Measurements from ENCODE around the gene MUC5B. TPM values are rescaled to one million over a fixed set of nuclear protein-coding genes. Genes with fewer than 3 reads are reported as not detected.

Gene MUC5B
- total and polyA plus RNA-seq, 2 donors (not counting 3 experiments of a cell fraction or from before 2014, with no cell fraction given), result not detected

- CTCF ChIA-PET, result no interaction called here
- BruUV-seq (replicated peaks), result no TSS peak
- Histone ChIP-seq H3K4me1 (ENCODE audit: control insufficient read depth, extremely low read depth, insufficient read depth, low read length) (peaks cover 6% of the 10 kb centered on the region), H3K27ac (ENCODE audit: insufficient read depth, low read depth, low read length) (no peak overlapping the region), H4K20me1 (replicated peaks; ENCODE audit: control insufficient read depth, extremely low read depth, insufficient read depth, low read length) (no peaks in the 10 kb centered on the region), H3K9ac (replicated peaks; ENCODE audit: extremely low read depth, insufficient read depth, low read length) (no peak overlapping the region), H3K36me3 (ENCODE audit: control insufficient read depth in 2 of 2, extremely low read depth in 1 of 2, insufficient read depth in 2 of 2, low read length in 2 of 2) (peaks cover 3 to 44% of the 10 kb centered on the region in 2 experiments), H3K4me3 (replicated peaks in 1 of 3; ENCODE audit: insufficient read depth in 1 of 3, low read depth in 1 of 3, low read length in 3 of 3) (no peak overlapping the region), H3K9me1 (replicated peaks; ENCODE audit: control insufficient read depth, extremely low read depth, insufficient read depth, low read length) (no peaks in the 10 kb centered on the region), H3K79me2 (ENCODE audit: control insufficient read depth, insufficient read depth, low read length) (no peaks in the 10 kb centered on the region), H3K27me3 (ENCODE audit: control insufficient read depth in 2 of 2, insufficient read depth in 2 of 2, low read length in 2 of 2) (no peaks in the 10 kb centered on the region), H2AFZ (ENCODE audit: low read depth, low read length) (no peak overlapping the region), H3K4me2 (ENCODE audit: insufficient read depth, low read length) (no peak overlapping the region), H3K9me3 (replicated peaks; ENCODE audit: control insufficient read depth, insufficient read depth, low read length) (no peaks in the 10 kb centered on the region)
- POLR2A ChIA-PET, result no interaction called here
- dilution Hi-C loops (cut with MboI; ENCODE audit: extremely low pct_ligation_motif_present, low sequenced_read_pairs), result no loop called here
- intact Hi-C loops (cut with micrococcal nuclease), result no loop called here
- DNase-seq (ENCODE audit: low read depth, low spot score), result no peak
- TF ChIP-seq MYC (IDR thresholded peaks at IDR 0.05; ENCODE audit: low read depth, low read length) (no peak), FOS (IDR thresholded peaks at IDR 0.05; ENCODE audit: borderline replicate concordance, insufficient read depth, low read length) (no peak), GATA2 (IDR thresholded peaks at IDR 0.05; ENCODE audit: insufficient read depth, insufficient read length, low read depth, low read length) (no peak), JUN (IDR thresholded peaks at IDR 0.05; ENCODE audit: borderline replicate concordance, insufficient read depth, insufficient read length, low read depth) (no peak), CTCF (IDR thresholded peaks at IDR 0.05; ENCODE audit: extremely low read depth in 1 of 2, insufficient read depth in 1 of 2, low read depth in 1 of 2, low read length in 2 of 2) (no peak), EZH2 (IDR thresholded peaks at IDR 0.05; ENCODE audit: borderline replicate concordance, low read depth, low read length, severe bottlenecking) (no peak), POLR2AphosphoS5 (IDR thresholded peaks at IDR 0.05; ENCODE audit: insufficient read depth, low read depth, low read length) (no peak)
- no peak for FAIRE-seq
Measured at GRCh38 chr11:1281326-1281973, 58.6 kb downstream of the MUC5B start.

Data from endothelial cell of umbilical vein (primary cell).